H9 (cell line): ENCODE data around the gene RIBC2. TPM values are rescaled to one million over a fixed set of nuclear protein-coding genes. Genes with fewer than 3 reads are reported as not detected.

Experiments used
- DNase-seq: peaks from one replicate; pipeline ENCODE4 v3.0.0-alpha.2; 2017
- H2AFZ ChIP-seq: one replicate; pipeline ENCODE4 v1.6.1; 2013; ENCODE audit warnings: mild to moderate bottlenecking, low read length, control low read depth, moderate library complexity
- H2AK5ac ChIP-seq: 2 replicates; pipeline ENCODE4 v1.6.1; 2013; ENCODE audit warnings: low read length, control low read depth, mixed read lengths; ENCODE audit not compliant: insufficient read length
- H2BK120ac ChIP-seq: one replicate; pipeline ENCODE4 v1.6.1; 2013; ENCODE audit warnings: low read depth, mild to moderate bottlenecking, low read length, control low read depth, inconsistent platforms; ENCODE audit not compliant: poor library complexity, severe bottlenecking
- H2BK12ac ChIP-seq: 2 replicates; pipeline ENCODE4 v1.6.1; 2013; ENCODE audit warnings: low read length, control low read depth, mixed read lengths, low read depth; ENCODE audit not compliant: insufficient read length
- H2BK15ac ChIP-seq: 2 replicates; pipeline ENCODE4 v1.6.1; 2013; ENCODE audit warnings: low read depth, low read length, control low read depth
- H2BK20ac ChIP-seq: one replicate; pipeline ENCODE4 v1.6.1; 2013; ENCODE audit warnings: low read depth, mild to moderate bottlenecking, low read length, control low read depth, inconsistent platforms; ENCODE audit not compliant: poor library complexity, severe bottlenecking
- H2BK5ac ChIP-seq: 2 replicates; pipeline ENCODE4 v1.6.1; 2013; ENCODE audit warnings: low read length, control low read depth, mixed read lengths; ENCODE audit not compliant: insufficient read length
- H3K14ac ChIP-seq: 2 replicates; pipeline ENCODE4 v1.6.1; 2013; ENCODE audit warnings: low read length, control low read depth; ENCODE audit not compliant: insufficient read depth
- H3K18ac ChIP-seq: 2 replicates; pipeline ENCODE4 v1.6.1; 2013; ENCODE audit warnings: low read depth, mild to moderate bottlenecking, mixed read lengths, low read length, control low read depth; ENCODE audit not compliant: insufficient read length
- H3K23ac ChIP-seq: 2 replicates; pipeline ENCODE4 v1.6.1; 2013; ENCODE audit warnings: low read length, control low read depth, mixed read lengths, low read depth; ENCODE audit not compliant: insufficient read length
- H3K23me2 ChIP-seq: 2 replicates; pipeline ENCODE4 v1.6.1; 2013; ENCODE audit warnings: low read depth, mild to moderate bottlenecking, mixed read lengths, low read length, control low read depth; ENCODE audit not compliant: insufficient read length, poor library complexity, severe bottlenecking
- H3K27ac ChIP-seq: 2 replicates; pipeline ENCODE4 v1.5.1; 2013; ENCODE audit warnings: low read length, control low read depth, mixed read lengths, low read depth; ENCODE audit not compliant: insufficient read length
- H3K27me3 ChIP-seq: 2 replicates; pipeline ENCODE4 v1.6.1; 2013; ENCODE audit warnings: low read length, control low read depth, inconsistent platforms; ENCODE audit not compliant: insufficient read depth
- H3K4ac ChIP-seq: 2 replicates; pipeline ENCODE4 v1.6.1; 2013; ENCODE audit warnings: low read depth, mild to moderate bottlenecking, control low read depth, inconsistent platforms, low read length, moderate library complexity
- H3K4me1 ChIP-seq: 2 replicates; pipeline ENCODE4 v1.6.1; 2013; ENCODE audit warnings: low read length, control low read depth, inconsistent platforms; ENCODE audit not compliant: insufficient read depth
- H3K4me2 ChIP-seq: 2 replicates; pipeline ENCODE4 v1.6.1; 2013; ENCODE audit warnings: low read length, control low read depth, mixed read lengths; ENCODE audit not compliant: insufficient read length, insufficient read depth
- H3K56ac ChIP-seq: 2 replicates; pipeline ENCODE4 v1.6.1; 2013; ENCODE audit warnings: low read depth, mild to moderate bottlenecking, mixed read lengths, low read length, control low read depth; ENCODE audit not compliant: insufficient read length
- H3K79me1 ChIP-seq: 2 replicates; pipeline ENCODE4 v1.6.1; 2013; ENCODE audit warnings: low read depth, mild to moderate bottlenecking, moderate library complexity, low read length, control low read depth, inconsistent platforms; ENCODE audit not compliant: insufficient read depth, poor library complexity, severe bottlenecking
- H3K79me2 ChIP-seq: 2 replicates; pipeline ENCODE4 v1.6.1; 2013; ENCODE audit warnings: low read length, control low read depth, inconsistent platforms; ENCODE audit not compliant: insufficient read depth
- H3K9ac ChIP-seq: 2 replicates; pipeline ENCODE4 v1.6.1; 2013; ENCODE audit warnings: low read length, control low read depth, mixed read lengths; ENCODE audit not compliant: insufficient read length; ENCODE audit errors: extremely low read depth
- H3K9me3 ChIP-seq: one replicate; pipeline ENCODE4 v1.6.1; 2013; ENCODE audit warnings: low read depth, low read length, inconsistent platforms; ENCODE audit not compliant: control insufficient read depth
- H3T11ph ChIP-seq: one replicate; pipeline ENCODE4 v1.6.1; 2013; ENCODE audit warnings: mild to moderate bottlenecking, low read length, control low read depth, inconsistent platforms
- H4K20me1 ChIP-seq: one replicate; pipeline ENCODE4 v1.6.1; 2013; ENCODE audit not compliant: control insufficient read depth, insufficient read length, insufficient read depth
- H4K5ac ChIP-seq: 2 replicates; pipeline ENCODE4 v1.6.1; 2013; ENCODE audit warnings: low read depth, mild to moderate bottlenecking, mixed read lengths, low read length, control low read depth; ENCODE audit not compliant: insufficient read length
- H4K8ac ChIP-seq: replicated peaks from 2 replicates; pipeline ENCODE4 v1.6.1; 2013; ENCODE audit warnings: low read length, control low read depth, mixed read lengths, low read depth; ENCODE audit not compliant: insufficient read length
- H4K91ac ChIP-seq: 2 replicates; pipeline ENCODE4 v1.6.1; 2013; ENCODE audit warnings: low read depth, mild to moderate bottlenecking, moderate library complexity, mixed read lengths, low read length, control low read depth; ENCODE audit not compliant: insufficient read length
- H3K27ac Mint-ChIP-seq, 3 experiments: 2 replicates in 2 of 3; 3 replicates in 1 of 3; pipeline ENCODE4 v1.8.0; 2020 to 2021; ENCODE audit warnings: mixed read lengths in 3 of 3, mild to moderate bottlenecking in 1 of 3, moderate library complexity in 1 of 3
- H3K27me3 Mint-ChIP-seq: 2 replicates; pipeline ENCODE4 v1.8.0; 2021; ENCODE audit warnings: low read depth, mild to moderate bottlenecking, moderate library complexity, mixed read lengths
- H3K36me3 Mint-ChIP-seq, 3 experiments: 2 replicates in 2 of 3; 3 replicates in 1 of 3; pipeline ENCODE4 v1.8.0; 2020 to 2021; ENCODE audit warnings: low read depth in 3 of 3, mixed read lengths in 3 of 3; ENCODE audit not compliant: insufficient read depth in 1 of 3
- H3K4me1 Mint-ChIP-seq, 2 experiments: 2 replicates each; pipeline ENCODE4 v1.8.0; 2020; ENCODE audit warnings: mixed read lengths in 2 of 2
- H3K4me3 Mint-ChIP-seq, 2 experiments: 2 replicates in 1 of 2; 3 replicates in 1 of 2; pipeline ENCODE4 v1.8.0; 2020 to 2021; ENCODE audit warnings: mild to moderate bottlenecking in 2 of 2, mixed read lengths in 2 of 2, moderate library complexity in 1 of 2
- H3K9me3 Mint-ChIP-seq, 2 experiments: 2 replicates in 1 of 2; 3 replicates in 1 of 2; pipeline ENCODE4 v1.8.0; 2020; ENCODE audit warnings: mild to moderate bottlenecking in 2 of 2, mixed read lengths in 2 of 2, moderate library complexity in 1 of 2
- whole genome bisulfite sequencing: extraction: QIAGEN DNeasy Blood & Tissue Kit; methylation state at CpG from one replicate; pipeline ENCODE4 v1.1.7; 2013; ENCODE audit warnings: missing lambda C conversion rate, low lambda C conversion rate, mixed read lengths; ENCODE audit not compliant: insufficient read length; ENCODE audit errors: extremely low coverage; 5-methylcytosine and 5-hydroxymethylcytosine counted together
- total RNA-seq: library from RNA; stranded (reverse); gene quantifications from 2 replicates; pipeline ENCODE4 v1.2.1, GENCODE V29; 2021
- TF ChIP-seq, protein P1 (sequence below): fragments of 200-600 bp; sonication (generic); conservative IDR thresholded peaks from 3 replicates; pipeline ENCODE4 v1.8.0; 2021; ENCODE audit warnings: antibody characterized with exemption, mild to moderate bottlenecking

Gene RIBC2
- total RNA-seq, 1 experiment from 2014 or later = 4.1 TPM

- Histone ChIP-seq H3K23me2 (no peaks in the 10 kb centered on the region), H3K4me2 (no peak overlapping the region), H4K91ac (no peak overlapping the region), H2AK5ac (no peak overlapping the region), H3K79me1 (no peaks in the 10 kb centered on the region), H2BK15ac (no peak overlapping the region), H2BK120ac (no peak overlapping the region), H3K56ac (no peak overlapping the region), H3K79me2 (no peaks in the 10 kb centered on the region), H4K20me1 (no peaks in the 10 kb centered on the region), H3K27me3 (no peaks in the 10 kb centered on the region), H2BK5ac (no peak overlapping the region), H3K4ac (no peak overlapping the region), H3K14ac (no peak overlapping the region), H3K23ac (no peak overlapping the region), H3K9ac (no peak overlapping the region), H4K8ac (no peak overlapping the region), H3K27ac (no peak overlapping the region), H4K5ac (no peak overlapping the region), H3K18ac (no peak overlapping the region), H3K9me3 (no peaks in the 10 kb centered on the region), H2BK12ac (no peak overlapping the region), H2BK20ac (no peak overlapping the region), H3K4me1 (no peaks in the 10 kb centered on the region), H3T11ph (no peak overlapping the region), H2AFZ (no peak overlapping the region)
- TF ChIP-seq, protein P1, sequence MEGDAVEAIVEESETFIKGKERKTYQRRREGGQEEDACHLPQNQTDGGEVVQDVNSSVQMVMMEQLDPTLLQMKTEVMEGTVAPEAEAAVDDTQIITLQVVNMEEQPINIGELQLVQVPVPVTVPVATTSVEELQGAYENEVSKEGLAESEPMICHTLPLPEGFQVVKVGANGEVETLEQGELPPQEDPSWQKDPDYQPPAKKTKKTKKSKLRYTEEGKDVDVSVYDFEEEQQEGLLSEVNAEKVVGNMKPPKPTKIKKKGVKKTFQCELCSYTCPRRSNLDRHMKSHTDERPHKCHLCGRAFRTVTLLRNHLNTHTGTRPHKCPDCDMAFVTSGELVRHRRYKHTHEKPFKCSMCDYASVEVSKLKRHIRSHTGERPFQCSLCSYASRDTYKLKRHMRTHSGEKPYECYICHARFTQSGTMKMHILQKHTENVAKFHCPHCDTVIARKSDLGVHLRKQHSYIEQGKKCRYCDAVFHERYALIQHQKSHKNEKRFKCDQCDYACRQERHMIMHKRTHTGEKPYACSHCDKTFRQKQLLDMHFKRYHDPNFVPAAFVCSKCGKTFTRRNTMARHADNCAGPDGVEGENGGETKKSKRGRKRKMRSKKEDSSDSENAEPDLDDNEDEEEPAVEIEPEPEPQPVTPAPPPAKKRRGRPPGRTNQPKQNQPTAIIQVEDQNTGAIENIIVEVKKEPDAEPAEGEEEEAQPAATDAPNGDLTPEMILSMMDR = no peak
- H3K4me1 Mint-ChIP-seq = peaks cover 3 to 9% of the 10 kb centered on the region in 2 experiments; a peak in 3 of 4 replicates
- peaks cover 0 to 6% of the 10 kb centered on the region in 2 experiments; a peak in 2 of 5 replicates for H3K9me3 Mint-ChIP-seq
- H3K27me3 Mint-ChIP-seq = peaks cover 17% of the 10 kb centered on the region
- WGBS = no CpG with 5 or more reads among the region's 5 CpGs
- H3K36me3 Mint-ChIP-seq = peaks cover 0 to 10% (median 6%) of the 10 kb centered on the region in 3 experiments; a peak in 4 of 7 replicates
- no peak overlapping the region for H3K4me3 Mint-ChIP-seq
- DNase-seq = no peak
- no peak overlapping the region for H3K27ac Mint-ChIP-seq
Measured at GRCh38 chr22:45425101-45425500, 11.6 kb downstream of the RIBC2 start.
